PFSK-1 (cell line): ENCODE results near the gene SETDB1.

Experiments used
- FOXP2 ChIP-seq: optimal IDR thresholded peaks from 2 replicates; pipeline ENCODE3; 2011; ENCODE audit warnings: borderline replicate concordance, control low read depth, inconsistent platforms; ENCODE audit not compliant: insufficient read depth; ENCODE audit errors: extremely low read length, extremely low read depth
- POLR2AphosphoS5 ChIP-seq: IDR thresholded peaks from 2 replicates; pipeline ENCODE4 v1.6.1; 2012; ENCODE audit warnings: low read depth, mild to moderate bottlenecking, control low read depth, low read length, moderate library complexity
- SIN3A ChIP-seq: IDR thresholded peaks from 2 replicates; pipeline ENCODE4 v1.6.1; 2012; ENCODE audit warnings: mild to moderate bottlenecking, low read length, moderate library complexity, borderline replicate concordance; ENCODE audit not compliant: insufficient read depth
- TAF1 ChIP-seq: IDR thresholded peaks from 2 replicates; pipeline ENCODE4 v1.6.1; 2012; ENCODE audit warnings: low read length, control low read depth, borderline replicate concordance; ENCODE audit not compliant: insufficient read depth
- TF ChIP-seq, protein P1 (sequence below), 2 experiments: IDR thresholded peaks; 2 replicates each; pipeline versions ENCODE4 v1.6.1 to v1.8.0; 2011 to 2012; ENCODE audit warnings: low read depth in 2 of 2, low read length in 2 of 2, control low read depth in 1 of 2, inconsistent platforms in 1 of 2, mild to moderate bottlenecking in 1 of 2, moderate library complexity in 1 of 2; ENCODE audit not compliant: insufficient read depth in 1 of 2

The SETDB1 gene

GRCh38 chr1:150905301-150905700, 20.9 kb upstream of the SETDB1 start:
- TF ChIP-seq POLR2AphosphoS5 (no peak), TAF1 (no peak), FOXP2 (no peak), SIN3A (no peak)
- TF ChIP-seq, protein P1, sequence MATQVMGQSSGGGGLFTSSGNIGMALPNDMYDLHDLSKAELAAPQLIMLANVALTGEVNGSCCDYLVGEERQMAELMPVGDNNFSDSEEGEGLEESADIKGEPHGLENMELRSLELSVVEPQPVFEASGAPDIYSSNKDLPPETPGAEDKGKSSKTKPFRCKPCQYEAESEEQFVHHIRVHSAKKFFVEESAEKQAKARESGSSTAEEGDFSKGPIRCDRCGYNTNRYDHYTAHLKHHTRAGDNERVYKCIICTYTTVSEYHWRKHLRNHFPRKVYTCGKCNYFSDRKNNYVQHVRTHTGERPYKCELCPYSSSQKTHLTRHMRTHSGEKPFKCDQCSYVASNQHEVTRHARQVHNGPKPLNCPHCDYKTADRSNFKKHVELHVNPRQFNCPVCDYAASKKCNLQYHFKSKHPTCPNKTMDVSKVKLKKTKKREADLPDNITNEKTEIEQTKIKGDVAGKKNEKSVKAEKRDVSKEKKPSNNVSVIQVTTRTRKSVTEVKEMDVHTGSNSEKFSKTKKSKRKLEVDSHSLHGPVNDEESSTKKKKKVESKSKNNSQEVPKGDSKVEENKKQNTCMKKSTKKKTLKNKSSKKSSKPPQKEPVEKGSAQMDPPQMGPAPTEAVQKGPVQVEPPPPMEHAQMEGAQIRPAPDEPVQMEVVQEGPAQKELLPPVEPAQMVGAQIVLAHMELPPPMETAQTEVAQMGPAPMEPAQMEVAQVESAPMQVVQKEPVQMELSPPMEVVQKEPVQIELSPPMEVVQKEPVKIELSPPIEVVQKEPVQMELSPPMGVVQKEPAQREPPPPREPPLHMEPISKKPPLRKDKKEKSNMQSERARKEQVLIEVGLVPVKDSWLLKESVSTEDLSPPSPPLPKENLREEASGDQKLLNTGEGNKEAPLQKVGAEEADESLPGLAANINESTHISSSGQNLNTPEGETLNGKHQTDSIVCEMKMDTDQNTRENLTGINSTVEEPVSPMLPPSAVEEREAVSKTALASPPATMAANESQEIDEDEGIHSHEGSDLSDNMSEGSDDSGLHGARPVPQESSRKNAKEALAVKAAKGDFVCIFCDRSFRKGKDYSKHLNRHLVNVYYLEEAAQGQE (IDR thresholded peaks at IDR 0.05; ENCODE audit: insufficient read depth in 1 of 2, low read depth in 2 of 2, low read length in 2 of 2) = no peak

DNA sequence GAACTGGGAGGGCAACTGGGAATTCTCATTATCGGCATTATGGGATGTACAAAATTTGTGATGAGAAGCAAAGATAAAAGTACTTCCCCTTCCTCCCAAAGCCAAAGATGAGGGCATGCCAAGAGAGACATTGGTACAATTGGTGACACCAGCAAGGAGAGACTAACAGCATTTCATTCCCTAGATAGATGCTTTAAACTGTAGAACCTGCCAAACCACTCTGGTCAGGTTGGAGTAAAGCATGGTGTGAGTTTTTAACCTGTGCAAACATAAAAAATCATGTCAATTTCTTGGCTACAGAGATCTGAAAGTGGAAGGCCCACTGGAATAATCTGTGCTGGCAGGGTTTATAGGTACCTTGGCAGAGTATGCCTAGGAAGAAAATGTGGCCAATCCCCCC, 19.8 kb upstream of the SETDB1 start:
- TF ChIP-seq, protein P1 (IDR thresholded peaks at IDR 0.05; ENCODE audit: insufficient read depth in 1 of 2, low read depth in 2 of 2, low read length in 2 of 2) = no peak
- TF ChIP-seq TAF1 (no peak), SIN3A (no peak), POLR2AphosphoS5 (no peak), FOXP2 (no peak)

- TF ChIP-seq SIN3A (no peak), TAF1 (no peak), POLR2AphosphoS5 (no peak), FOXP2 (no peak)
- TF ChIP-seq, protein P1 (IDR thresholded peaks at IDR 0.05; ENCODE audit: insufficient read depth in 1 of 2, low read depth in 2 of 2, low read length in 2 of 2) = no peak
Observed at GRCh38 chr1:150906813-150907212, 19.4 kb upstream of the SETDB1 start.

GRCh38 chr1:150909585-150910180, 16.5 kb upstream of the SETDB1 start:
- no peak for TF ChIP-seq TAF1
- no peak for TF ChIP-seq POLR2AphosphoS5
- TF ChIP-seq, protein P1 (IDR thresholded peaks at IDR 0.05; ENCODE audit: insufficient read depth in 1 of 2, low read depth in 2 of 2, low read length in 2 of 2) = no peak
- no peak for TF ChIP-seq SIN3A
- TF ChIP-seq FOXP2 = no peak
